DMS79 (cell line): Measurements from ENCODE around the gene ATP5PF.
"Not testable (repeated sequence)": the region's sequence is repeated elsewhere in the genome, so short reads cannot be mapped to it uniquely, and the experiment has no call there.

Experiments used
- DNase-seq: peaks from one replicate; lab custom pipeline; 2025; lab: John Stamatoyannopoulos, UW

ATP5PF gene

GRCh38 chr21:25722631-25723030 is 12.1 kb downstream of the ATP5PF start:
- DNase-seq: no peak

GRCh38 chr21:25721987-25722386 is 12.7 kb downstream of the ATP5PF start:
- DNase-seq: no peak

- no peak for DNase-seq
Observed at GRCh38 chr21:25717491-25718147, 17.1 kb downstream of the ATP5PF start.

- not testable (repeated sequence) for DNase-seq
Observed at GRCh38 chr21:25714066-25714465, 20.6 kb downstream of the ATP5PF start.

- DNase-seq: no peak
Observed at GRCh38 chr21:25710550-25710949, 24.2 kb downstream of the ATP5PF start.

- no peak for DNase-seq
Observed at GRCh38 chr21:25709684-25710265, 24.9 kb downstream of the ATP5PF start.

- no peak for DNase-seq
Observed at GRCh38 chr21:25708467-25709065, 26.1 kb downstream of the ATP5PF start.

GRCh38 chr21:25701529-25701928 is 33.2 kb downstream of the ATP5PF start:
- no peak for DNase-seq

- no peak for DNase-seq
Observed at GRCh38 chr21:25700741-25701140, 34.0 kb downstream of the ATP5PF start.

GRCh38 chr21:25695461-25695860 is 39.2 kb downstream of the ATP5PF start:
- DNase-seq: not testable (repeated sequence)

GRCh38 chr21:25691976-25692375 is 42.7 kb downstream of the ATP5PF start:
- DNase-seq: no peak

GRCh38 chr21:25689226-25689625 is 45.5 kb downstream of the ATP5PF start:
- no peak for DNase-seq

GRCh38 chr21:25688275-25689155 is 46.2 kb downstream of the ATP5PF start:
- no peak for DNase-seq

- DNase-seq: no peak
Observed at GRCh38 chr21:25687787-25688186, 46.9 kb downstream of the ATP5PF start.

- no peak for DNase-seq
Observed at GRCh38 chr21:25682382-25682781, 52.3 kb downstream of the ATP5PF start.

GRCh38 chr21:25676451-25676850 is 58.3 kb downstream of the ATP5PF start:
- DNase-seq: no peak
